Measurements from ENCODE around the gene NOP53.
A peak's percentile ranks its signal among the peaks of the same experiment; 100 is the strongest.
"Not testable (repeated sequence)": the region's sequence is repeated elsewhere in the genome, so short reads cannot be mapped to it uniquely, and the experiment has no call there.

Gene NOP53

DNA sequence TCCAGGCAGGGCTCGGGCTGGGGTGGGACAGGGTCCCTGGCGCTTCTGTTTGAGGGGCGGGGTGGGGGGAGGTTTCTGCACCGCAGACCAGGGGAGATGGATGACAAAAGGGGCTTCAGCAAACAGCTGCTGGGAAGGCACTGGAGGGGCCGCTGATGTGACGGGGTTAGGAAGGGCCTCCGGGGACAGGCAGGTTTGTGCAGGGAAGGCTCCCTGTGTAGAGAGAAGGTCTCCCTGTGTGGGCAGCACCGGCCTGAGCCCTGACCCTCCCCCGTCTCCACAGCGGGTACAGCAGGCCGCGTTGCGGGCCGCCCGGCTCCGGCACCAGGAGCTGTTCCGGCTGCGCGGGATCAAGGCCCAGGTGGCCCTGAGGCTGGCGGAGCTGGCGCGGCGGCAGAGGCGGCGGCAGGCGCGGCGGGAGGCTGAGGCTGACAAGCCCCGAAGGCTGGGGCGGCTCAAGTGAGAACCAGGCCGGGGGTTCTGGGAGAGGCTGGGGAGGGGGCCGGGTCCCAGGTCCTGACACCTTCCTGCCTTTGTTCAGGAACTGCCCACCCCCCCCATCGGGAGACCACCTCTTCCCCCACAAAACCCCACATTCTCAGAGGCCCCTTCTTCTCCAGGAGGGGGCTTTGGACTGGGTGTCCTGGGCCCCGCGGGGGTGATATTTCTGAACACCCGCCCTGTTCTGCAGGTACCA lies 9.9 kb downstream of the NOP53 start:
- no peak for DNase-seq

DNA sequence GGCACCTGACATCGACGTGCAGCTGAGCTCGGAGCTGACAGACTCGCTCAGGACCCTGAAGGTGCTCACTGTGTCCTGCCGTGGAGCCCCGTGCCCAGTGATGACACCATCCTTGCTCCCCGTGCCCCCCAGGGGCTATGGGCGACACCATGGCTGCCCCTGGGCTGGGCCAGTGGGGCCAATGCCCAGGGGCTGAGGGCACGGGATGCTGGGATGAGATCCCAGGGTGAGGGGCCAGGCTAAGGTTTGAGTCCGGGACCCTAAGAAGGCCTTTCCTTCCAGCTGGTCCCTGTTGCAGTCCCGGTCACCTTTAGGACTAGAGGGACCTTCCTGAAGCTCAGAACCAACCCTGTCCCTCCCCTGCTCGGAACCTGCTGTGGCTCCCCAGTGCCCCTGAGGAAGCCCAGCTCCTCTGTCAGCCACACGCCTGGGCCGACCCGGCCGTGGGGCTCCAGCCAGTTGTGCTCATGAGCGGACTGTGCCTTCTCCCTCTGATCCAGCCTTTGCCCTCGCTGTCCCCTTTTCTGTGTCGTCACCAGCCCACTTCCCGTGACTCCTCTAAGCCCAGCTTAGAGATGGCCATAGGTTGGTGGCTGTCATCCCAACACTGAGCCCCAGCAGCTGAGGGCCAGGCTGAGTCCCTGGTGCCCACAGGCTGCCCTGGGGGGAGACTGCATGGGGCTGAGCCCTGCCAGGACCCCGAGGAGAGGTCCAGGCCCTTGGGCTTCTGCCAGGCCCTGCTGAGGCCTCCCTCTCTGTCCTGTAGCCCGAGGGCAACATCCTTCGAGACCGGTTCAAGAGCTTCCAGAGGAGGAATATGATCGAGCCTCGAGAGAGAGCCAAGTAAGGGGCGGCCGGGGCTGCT lies 10.6 kb downstream of the NOP53 start:
- DNase-seq = no peak

DNA sequence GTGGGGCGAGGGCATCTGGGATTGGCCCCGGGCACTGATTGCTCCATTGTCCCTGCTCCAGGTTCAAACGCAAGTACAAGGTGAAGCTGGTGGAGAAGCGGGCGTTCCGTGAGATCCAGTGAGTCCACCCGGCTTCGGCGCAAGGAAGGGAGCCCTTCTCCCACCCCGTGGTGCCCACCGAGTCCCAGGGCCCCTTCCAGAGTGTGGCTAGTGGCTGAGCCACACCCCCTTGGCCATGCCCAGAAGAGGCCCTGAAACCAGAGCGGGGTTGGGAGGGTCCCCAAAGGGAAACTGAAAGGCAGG lies 11.2 kb downstream of the NOP53 start:
- no peak for DNase-seq

DNA sequence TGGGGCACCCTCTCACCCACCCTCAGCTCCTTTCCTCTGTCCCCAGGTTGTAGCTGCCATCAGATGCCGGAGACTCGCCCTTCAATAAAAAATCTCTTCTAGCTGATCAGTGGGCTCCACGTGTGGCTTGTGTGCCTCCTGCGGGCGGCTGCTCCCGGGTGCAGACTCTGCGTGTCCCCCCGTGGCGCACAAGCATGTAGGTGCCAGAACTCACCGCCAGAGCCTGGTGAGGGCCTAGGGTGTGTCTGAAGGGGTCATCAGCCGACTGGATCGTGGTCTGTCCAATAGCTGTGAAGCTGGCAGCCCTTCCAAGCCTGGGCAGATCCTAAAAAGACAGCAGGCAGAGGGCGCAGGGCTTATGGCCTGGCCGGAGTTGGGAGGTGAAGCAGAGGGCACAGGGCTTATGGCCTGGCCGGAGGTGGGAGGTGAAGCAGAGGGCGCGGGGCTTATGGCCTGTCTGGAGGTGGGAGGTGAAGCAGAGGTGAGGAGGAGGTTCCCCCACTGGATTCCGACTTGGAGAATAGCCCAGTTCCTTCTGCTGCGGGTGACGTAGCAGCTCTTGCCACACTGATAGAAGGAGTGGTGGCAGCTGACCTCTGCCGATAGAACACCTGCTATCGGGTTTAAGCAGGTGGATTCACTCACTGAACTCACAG lies 11.7 kb downstream of the NOP53 start:
- DNase-seq = no peak

DNA sequence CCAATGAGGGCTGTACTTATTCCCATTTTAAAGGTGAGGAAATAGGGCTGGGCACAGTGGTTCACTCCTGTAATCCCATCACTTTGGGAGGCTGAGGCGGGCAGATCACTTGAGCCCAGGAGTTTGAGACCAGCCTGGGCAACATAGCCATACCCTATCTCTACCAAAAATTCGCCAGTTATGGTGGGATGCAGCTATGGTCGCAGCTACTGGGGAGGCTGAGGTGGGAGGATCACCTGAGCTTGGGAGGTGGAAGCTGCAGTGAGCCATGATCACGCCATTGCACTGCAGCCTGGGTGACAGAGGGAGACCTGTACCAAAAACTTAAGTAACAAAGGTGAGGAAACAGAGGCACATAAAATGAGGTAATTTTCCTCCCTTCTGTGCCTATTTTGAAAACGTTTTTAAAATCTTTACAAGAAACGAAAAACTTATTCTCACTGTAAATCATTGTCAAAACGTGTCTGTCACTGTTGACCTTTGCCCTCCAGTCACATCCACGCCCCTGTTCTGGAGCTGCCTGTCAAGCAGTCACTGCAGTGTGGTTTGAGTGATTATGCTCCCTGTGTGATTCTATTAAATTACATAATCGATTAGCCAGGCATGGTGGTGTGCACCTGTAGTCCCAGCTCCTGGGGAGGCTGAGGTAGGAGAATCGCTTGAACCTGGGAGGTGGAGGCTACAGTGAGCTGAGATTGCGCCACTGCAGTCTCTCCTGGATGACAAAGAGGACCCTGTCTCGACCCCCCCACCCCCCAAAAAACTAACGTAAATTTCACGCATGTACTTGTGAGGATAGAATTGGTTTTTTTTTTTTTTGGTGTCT lies 12.5 kb downstream of the NOP53 start:
- DNase-seq = no peak

DNA sequence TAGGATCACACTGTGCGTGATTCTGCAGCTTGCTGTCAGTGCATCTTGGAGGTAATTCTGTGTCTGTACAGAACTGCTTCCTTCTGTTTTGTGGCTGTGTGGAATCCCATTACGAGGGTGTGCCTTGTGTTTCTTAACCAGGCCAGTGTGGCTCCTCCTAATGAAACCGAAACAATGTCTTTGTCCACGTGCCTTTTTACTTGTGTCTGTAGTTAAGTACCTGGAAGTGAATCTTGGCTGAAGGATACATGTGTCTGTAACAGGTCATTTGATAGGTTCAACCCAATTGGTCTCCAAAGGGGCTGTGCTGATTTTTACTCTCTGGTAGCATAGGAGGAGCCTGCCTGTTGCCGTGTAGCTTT lies 13.1 kb downstream of the NOP53 start:
- no peak for DNase-seq

DNA sequence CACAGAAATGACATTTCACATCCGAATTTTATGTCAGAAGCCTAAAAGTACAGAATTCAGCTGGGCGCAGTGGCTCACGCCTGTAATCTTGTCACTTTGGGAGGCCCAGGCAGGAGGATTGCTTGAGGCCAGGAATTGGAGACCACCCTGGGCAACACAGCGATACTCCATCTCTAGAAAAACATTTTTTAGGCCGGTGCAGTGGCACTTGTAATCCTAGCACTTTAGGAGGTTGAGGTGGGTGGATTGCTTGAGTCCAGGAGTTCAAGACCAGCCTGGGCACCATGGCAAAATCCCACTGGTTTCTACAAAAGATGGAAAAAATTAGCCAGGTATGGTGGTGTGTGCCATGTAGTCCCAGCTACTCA lies 15.3 kb downstream of the NOP53 start:
- DNase-seq = no peak

DNA sequence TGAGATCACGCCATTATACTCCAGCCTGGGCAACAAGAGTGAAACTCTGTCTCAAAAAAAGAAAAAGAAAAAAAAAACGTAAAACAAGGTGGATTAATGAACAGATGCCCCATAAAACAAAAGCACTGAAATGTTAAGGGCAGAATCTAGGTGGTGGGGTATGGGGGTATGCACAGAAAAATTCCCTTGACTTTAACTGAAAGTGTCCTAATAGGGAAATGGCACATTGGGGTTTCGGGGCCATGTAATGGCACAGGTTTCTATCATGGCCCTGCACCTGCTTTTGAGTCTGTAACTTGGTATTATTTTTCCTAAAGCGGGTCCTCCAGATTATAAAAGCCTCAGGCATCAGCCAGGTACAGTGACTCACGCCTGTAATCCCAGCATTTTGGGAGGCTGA lies 16.2 kb downstream of the NOP53 start:
- DNase-seq = no peak

DNA sequence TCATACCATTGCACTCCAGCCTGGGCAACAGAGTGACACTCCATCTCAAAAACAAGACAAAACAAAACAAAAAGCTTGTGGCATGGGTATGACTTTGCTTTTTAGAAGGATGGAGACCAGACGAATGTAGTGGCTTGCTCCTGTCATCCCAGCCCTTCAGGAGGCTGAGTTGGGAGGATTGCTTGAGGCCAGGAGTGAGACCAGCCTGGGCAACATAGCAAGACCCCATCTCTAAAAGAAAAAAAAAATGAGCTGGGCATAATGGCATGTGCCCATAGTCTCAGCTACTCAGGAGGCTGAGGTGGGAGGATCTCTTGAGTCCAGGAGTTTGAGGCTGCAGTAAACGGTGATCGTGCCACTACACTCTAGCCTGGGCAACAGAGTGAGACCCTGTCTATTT lies 16.8 kb downstream of the NOP53 start:
- no peak for DNase-seq

DNA sequence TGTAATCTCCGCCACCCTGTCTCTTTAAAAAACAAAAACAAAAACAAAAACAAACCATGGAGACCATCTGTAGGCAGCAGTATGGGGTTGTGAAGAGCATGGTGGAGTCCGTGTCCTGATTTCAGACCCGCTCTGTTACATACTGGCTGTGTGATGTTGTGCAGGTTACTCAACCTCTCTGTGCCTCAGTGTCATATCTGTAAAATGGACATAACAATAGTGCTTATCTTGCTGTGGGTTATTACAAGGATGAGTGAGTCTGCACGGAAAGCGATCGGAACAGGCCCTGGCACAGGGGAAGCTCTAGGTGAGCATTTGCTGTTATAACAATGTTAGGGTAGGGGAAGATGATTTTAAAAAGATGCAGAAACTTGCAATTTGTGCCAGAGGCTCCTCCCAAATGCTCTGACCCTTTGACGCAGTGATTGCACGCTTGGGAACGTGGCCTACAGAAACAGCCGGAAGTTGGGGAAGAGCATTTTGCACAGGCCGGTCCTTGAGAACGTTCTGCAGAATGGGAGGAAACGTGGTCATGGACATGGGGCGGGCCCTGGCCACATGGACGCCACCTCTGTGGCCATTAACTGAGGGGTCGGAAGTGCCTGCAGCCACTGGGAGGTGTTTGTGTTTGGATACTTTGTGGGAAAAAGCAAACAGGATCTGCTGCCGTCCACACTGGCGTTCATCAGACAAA lies 17.4 kb downstream of the NOP53 start:
- no peak for DNase-seq

DNA sequence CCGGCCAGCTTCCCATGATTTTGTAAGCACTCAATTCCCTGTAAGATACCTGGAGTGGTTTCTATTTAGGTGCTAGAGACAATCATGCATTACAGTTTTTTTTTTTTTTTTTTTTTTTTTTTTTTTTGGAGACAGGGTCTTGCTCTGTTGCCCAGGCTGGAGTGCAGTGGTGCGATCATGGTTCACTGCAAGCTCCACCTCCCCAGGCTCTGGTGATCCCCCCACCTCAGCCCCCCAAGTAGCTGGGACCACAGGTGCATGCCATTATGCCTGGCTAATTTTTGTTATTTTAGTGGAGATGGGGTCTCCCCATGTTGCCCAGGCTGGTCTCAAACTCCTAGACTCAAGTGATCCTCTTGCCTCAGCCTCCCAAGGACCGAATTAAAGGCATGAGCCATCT lies 19.4 kb downstream of the NOP53 start:
- DNase-seq = not testable (repeated sequence)

DNA sequence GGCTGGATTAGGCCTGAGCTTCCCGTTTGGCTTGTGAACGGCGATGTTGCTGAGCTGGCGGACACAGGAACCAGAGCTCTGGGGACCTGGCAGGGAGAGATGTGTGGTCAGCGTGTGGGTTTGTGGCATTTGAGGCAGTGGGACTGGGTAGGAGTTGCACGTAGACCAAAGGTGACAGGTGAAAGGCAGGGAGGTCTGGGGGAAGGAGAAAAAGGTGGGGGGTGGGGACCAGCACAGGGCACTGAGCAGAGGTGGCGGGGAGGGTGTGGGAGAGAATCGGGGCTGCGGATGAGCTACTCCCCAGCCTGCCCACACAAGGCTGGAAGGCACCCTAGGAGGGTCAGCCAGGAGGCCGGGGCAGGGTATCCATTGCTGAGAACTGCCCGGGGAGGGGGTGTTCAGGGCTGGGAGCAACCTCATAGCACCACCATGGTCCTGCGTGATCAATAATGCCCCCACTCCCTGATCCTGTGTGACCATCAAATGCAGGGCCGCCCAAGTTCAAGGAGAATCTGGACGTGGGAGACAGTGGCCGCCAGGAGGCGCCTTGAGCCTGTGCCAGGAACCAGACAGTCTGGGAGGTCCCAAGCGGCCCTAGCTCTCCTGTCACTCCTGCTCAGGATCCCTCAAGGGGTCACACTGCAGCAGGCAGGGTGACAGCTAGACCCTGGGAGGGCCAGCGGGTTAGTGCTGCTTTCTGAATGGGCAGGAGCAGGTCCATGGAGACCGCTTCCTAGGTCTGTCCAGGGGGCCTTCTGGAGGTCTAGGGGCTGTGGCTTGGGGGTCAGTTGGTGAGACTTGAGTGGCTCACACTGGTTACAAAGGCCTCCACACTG lies 20.4 kb downstream of the NOP53 start:
- peak; percentile 90 for DNase-seq

DNA sequence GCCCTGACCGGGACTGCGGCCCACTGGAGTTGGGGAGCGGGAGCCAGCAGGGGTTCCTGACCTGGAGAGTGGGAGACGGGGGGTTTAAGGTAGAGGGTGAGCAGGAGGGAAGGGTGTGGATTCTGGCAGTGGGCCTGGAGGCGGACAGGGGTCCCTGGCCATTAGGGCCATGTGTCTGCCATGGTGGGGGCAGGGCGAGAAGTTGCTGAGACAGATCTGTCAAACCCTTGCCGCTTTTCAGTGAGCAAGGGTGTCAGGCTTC lies 20.9 kb downstream of the NOP53 start:
- no peak for DNase-seq

DNA sequence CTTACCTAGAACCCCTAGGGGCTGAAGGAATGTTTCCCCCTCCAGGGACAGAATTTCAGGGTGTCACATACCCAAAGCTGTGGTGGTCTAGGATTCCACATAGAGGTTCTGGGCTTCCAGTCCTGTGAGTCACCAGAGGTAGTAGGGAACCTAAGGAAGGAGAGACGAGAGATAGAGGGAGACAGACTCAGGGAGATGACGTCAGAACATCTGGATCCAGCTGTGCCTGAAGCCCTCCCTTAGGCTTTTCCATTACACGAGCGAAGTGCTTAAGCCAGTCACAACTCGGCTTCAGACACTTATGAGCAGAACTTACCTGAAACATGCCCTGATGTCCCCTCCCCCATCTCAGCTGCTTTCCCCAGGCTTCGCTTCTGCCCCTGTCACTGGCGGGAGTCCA lies 21.3 kb downstream of the NOP53 start:
- DNase-seq = no peak

DNA sequence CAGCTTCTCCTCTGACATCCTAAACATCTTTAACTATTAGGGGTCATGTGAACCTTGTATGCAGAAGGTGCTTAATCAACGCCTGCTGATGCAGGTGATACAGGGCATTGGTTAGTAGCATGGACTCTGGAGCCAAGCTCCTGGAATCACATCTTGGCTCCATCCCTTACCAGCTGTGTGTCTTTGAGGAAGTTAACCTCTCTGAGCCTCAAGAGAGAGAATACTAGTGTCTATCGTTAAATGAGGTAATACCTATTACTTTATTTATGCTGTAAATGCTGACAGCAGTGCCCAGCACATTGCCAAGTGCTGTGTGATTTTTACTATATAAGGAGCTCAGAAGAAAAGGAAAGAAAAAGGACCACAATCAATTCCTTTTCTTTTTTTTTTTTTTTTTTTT lies 22.0 kb downstream of the NOP53 start:
- DNase-seq = no peak

DNA sequence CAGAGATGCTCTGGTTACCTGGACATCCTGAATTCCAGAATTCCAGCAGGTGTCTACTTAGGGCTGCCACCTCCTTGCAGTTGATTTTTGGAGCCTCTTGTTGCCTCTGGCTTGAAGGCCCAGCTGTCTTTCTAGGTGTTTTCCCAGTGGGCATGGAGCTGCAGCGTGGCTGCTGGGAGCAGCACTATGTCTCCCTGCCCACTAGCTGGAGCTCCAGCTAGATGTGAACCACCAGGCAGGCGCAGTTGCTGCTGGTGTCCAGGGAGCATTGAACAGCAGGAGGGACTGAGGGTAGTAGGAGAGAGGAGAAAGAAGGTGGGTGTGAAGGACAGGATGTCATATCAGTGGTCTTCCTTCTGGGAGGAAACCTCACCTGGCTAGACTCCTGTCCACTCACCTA lies 23.3 kb downstream of the NOP53 start:
- no peak for DNase-seq

DNA sequence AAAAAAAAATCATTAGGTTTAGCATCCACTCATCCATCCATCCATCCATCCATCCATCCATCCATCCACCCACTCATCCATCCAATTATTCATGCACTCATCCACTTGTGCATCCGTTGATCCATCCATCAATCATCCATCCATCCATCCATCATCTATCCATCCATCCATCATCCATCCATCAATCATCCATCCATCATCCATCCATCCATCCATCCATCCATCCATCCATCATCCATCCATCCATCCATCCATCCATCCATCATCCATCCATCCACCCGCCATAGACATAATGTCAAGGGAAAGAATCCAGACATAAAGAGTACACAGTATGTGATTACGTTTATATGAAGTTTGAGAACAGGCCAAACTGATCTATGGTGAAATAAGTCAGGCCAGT lies 24.2 kb downstream of the NOP53 start:
- no peak for DNase-seq

DNA sequence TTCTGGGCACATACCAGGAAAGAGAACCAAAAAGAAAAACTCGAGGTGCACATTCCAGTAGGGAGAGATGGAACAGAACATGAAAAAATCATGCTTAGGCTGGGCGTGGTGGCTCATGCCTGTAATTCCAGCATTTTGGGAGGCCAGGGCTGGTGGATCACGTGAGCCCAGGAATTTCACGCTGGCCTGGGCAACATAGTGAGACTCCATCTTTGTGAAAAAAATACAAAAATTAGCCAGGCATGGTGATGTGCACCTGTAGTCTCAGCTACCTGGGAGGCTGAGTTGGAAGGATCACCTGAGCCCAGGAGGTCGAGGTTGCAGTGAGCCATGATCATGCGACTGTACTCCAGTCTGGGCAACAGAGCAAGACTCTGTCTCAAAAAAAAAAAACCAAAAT lies 25.9 kb downstream of the NOP53 start:
- not testable (repeated sequence) for DNase-seq

DNA sequence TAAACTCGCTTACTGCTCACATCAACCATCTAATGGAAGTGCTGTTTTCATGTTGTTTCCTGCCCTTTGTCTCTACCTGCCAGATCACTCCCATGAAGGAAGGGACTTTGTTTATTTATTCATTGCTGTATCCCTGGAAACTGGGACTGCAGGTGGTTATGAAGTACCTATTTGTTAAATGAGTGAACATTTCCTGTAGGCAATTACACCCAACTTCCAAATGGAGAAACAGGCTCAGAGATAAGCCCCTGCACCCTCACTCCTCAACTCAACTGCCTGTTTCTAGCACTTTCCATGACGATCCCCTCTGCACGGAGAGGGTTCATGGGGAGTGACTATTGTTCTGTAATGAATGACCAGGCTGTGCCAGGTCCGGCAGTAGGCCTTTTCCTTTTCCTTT lies 31.2 kb downstream of the NOP53 start:
- no peak for DNase-seq

DNA sequence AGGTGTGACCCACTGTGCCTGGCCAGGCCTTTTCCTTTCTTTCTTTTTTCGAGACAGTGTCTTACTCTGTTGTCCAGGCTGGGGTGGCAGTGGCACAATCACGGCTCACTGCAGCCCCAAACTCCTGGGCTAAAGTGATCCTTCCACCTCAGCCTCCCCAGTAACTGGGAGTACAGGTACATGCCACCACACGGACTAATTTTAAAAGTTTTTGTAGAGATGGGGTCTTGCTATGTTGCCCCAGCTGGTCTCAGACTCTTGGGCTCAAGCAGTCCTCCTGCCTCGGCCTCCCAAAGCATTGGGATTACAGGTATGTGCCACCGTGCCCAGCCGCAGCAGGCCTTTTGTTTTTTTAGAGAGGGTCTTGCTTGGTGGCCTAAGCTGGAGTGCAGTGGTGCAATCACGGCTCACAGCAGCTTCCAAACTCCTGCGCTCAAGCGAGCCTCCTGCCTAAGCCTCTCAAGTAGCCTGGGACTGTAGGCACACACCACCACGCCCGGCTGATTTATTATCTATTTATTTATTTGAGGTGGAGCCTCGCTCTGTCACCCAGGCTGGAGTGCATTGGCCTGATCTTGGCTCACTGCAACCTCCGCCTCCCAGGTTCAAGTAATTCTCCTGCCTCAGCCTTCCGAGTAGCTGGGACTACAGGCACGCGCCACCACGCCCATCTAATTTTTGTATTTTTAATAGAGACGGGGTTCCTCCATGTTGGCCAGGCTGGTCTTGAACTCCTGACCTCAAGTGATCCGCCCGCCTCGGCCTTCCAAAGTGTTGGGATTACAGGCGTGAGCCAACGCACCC lies 32.1 kb downstream of the NOP53 start:
- not testable (repeated sequence) for DNase-seq
